Renal cortex interstitium (tissue), 11 donors: ENCODE data around the gene CXCR5. TPM values are rescaled to one million over a fixed set of nuclear protein-coding genes. Genes with fewer than 3 reads are reported as not detected.

Experiments
- DNase-seq, 11 donors: peaks; one replicate each; pipeline ENCODE4 v3.0.0-alpha.2; 2013; ENCODE audit warnings: low read depth in 9 of 11, low spot score in 4 of 11; ENCODE audit errors: extremely low read depth in 1 of 11
- polyA plus RNA-seq, 3 donors: library from polyadenylated mRNA; unstranded; fragments of 120-200 nt; gene quantifications; one replicate each; pipeline ENCODE4 v1.2.1, GENCODE V29; 2013; ENCODE audit not compliant: insufficient read length in 3 of 3

CXCR5 gene
- polyA plus RNA-seq, 3 donors = not detected

DNA sequence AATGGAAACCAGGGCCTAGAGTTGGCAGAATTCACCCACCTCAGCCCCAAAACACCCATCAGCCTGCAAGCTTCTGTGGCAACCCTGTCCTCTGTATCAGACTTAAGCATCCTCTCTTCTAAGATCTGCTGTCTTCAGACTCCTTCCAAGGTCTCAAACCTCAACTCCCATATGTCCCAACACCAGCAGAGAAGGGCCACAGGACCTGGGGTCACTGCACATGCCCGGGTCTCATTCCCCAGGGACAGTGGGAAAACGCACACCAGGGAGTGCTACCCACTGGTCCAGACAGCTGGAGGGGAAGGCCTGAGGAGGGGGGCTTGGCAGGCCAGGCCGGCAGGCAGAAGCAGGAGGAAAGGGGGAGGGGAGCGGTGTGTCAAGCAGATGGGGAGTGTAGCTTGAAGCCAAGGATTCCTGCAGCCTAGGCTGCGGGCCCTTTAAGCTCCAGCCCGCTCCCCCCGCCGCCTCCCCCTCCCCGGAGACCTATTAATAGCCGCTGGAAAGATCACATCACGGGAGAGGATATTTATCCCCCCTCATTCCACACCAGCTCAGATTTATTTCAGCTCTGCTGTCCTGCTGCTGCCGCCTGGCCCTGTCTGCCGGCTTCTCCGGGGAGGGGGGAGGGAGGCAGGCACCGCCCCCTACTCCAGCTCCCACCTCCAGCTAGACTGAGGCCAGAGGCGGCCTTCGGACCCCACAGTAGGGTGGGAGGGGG lies 25.4 kb downstream of the CXCR5 start:
- DNase-seq = peak in 9 of 11 donors; percentile 81 to 93 (median 90)

DNA sequence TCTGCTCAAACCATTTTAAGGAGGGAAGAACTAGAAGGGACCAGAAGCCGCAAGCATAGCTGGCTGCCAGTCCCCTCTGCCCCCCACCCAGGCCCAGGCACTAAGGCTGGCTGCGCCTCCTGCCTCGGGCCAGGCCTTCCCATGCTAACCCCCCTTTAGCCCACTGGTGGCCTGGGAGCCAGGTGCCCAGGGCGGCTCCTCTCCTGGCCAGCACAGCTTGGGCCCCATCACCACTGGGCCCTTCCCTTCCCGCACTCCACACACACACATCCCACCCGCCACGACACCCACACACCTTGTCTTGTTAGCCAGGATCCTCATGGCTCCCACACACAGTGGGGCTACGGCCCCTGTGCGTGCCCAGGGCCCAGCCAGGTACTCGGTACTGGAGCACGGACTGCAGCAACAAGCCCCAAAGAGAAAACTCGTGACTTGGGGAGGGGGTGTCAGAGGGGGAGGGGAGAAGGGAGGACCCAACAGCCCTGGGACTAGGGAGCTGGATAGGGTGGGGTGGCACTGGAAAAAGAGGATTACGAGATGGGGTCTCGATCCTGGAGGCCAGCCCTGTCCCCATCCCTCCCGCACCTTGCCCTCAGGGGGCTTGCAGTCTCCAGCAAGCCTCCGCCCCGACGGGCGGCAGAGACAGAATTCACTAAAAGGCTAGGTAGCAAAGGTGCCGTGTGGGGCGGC lies 26.1 kb downstream of the CXCR5 start:
- DNase-seq = no peak

DNA sequence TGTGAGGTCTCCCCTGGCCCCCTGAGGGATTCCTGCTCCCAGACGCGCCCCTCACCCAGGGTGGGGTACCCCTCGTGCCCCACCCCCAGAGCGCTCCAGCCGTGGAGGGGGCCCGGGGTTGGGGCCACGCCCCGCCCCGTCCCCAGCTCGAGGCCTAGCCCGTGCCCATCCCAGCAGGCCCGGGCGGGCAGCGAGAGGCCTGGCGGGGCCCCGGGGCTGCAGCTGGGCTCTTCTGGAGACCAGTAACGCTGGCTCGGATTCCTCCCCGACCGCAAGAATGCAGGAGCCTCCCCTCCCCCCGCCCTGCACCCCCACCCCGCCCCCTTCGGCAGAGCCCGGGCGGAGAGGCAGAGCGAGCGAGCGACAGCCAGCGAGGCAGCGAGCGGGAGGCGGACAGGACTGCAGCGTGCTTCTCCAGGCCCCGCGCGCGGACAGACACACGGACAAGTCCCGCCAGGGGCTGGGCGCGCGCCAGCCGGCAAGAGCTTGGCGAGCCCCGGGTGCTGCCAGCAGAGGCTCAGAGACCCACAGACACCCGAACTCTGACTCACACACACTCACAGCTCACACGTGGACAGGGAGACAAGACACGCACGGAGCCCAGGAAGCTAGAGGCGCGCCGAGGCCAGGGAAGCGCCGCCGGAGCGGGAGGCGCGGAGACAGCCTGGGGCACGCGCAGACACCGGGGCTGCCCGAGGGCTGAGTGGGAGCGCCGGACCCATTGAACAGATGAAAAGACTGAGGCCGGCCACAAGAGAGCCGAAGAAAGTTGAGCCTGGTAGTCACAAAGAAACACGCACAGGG lies 26.8 kb downstream of the CXCR5 start:
- DNase-seq = peak in 1 of 11 donors; percentile 72

DNA sequence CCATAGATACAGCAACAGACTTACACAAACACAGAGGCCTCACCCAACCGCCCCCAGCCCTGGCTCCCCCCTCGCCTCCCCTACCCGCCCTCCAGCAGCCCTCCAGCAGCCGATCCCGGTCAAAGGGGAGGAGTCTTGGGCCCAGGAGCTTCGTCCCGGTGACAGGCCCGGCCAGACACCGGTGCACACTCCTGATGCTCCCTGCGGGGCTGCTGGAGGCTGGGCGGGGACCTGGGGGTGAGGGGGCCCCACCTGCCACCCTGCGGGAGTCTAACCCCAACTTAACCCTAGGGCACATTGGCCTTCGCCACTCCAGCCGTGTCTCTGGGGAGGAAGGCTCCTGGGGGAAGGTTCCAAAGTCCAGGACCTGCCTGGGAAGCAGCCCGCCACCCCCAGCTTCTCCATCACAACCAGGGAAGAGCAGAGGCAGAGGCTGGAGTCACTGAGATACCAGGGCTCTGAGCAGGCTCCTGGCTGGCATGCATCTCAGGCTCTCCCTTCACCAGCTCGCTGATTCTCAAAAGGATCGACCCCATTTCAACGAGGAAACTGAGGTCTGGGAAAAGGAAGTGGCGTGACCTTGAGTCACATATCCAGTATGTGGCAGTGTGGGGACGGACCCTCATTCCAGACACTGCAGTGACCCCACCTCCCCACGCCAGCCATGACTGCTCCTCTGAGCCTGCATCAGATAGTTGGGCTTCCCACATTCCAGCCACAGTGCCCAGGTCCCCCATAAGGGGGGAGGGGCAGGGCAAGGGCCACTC lies 27.6 kb downstream of the CXCR5 start:
- DNase-seq = no peak

DNA sequence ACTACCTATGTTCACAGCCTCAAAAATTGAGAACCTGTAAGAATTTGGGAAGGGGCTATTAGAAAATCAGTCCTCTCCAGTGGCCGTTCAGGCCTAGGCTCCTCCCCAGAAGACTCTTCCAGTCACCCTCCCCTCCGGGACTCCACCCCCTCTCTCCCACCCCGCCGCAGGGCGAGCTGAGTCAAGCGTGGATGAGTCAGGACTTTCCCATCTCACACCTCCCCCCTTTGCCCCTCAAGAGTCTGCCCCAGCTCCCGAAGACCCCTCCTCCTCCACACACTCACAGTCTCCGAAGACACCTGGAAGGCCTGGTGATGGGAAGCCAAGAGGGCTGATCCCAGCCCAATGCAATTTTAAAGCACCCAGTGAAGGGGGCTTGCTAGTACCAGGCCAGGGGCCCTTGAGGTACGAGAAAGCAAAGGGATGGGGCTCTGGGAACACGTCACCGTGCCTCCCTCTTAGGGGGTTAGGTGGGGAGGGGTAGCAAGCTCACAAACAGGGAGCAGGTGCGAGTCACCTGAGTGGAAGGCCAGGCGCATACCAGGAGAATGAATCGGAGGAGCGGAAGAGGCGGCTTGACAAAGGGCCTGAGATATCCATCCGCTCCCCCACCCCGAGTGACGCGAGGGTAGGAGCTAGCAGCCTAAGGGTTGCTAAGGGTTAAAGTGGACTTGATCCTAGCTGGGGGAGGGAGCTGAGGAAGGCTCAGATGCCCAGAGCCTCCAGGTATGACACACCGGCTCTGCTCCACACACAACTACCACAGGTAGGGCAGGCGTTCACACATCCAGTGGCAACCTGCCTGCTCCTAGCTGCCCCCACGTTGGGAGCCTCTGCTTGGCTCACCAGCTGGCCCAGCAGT lies 28.4 kb downstream of the CXCR5 start:
- peak in 1 of 11 donors; percentile 68 for DNase-seq

DNA sequence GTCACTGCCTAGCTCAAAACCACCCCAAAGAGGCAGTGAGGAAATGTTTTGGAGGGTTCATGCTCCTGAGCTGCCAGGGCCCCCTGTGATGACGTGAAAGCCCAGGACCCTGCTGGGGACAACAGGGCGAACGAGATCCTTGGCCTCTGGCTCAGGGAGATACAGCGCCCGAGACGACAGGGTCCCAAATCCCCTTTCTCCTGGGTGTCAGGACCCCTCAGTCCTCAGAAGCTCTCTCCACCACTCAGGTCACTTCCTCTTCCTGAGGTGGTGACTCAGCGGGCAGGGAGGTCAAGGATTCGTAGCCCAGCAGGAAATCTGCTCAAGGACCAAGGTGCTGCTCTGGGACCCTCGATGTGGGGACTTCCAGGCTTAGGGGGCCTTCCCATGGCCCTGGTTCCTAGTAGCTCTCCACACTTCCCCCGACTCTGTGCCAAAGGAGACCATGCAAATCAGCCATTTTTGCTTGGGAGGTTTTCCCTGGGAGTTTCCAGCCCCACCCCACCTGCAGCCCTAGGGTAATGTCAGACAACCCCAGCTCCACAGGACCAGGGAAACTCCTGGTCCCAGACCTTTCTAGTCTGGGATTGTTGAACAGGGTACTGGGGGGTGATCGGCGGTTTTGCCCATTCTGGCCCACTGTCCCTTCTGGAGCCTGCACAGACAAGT lies 29.2 kb downstream of the CXCR5 start:
- DNase-seq = no peak

DNA sequence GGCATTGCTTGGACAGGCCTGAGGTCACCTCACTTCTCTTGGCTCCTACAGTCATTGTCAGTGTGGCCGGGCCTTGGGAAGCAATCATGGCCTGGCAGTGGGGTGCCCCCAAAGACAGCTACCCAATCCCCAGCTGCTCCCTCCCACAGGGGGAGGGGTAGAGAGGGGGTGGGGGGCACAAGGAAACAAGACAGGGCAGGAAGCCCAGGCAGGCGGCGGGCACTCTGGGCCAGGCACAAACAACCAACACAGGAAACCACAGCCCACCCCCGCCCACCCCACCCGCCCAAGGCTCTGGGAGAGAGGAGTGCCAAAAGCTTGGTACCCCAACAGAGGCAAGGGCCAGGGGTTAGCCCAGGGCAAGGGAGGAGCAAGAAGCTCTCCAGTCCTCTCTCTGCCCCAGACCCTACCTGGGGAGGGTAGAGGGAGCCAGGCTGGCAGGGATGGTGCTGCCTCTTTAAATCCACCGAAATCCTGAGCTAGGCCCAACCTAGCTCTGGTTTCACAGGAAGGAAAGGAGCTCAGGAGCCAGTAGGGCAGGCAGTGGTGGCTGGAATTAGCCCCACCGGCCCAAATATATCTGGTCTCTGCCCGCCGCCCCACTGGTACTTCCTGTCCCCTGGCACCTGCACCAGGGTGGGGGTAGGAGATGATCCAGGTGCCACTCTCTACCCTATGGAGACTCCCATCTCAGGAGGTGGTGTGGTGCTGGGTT lies 29.9 kb downstream of the CXCR5 start:
- DNase-seq = no peak

DNA sequence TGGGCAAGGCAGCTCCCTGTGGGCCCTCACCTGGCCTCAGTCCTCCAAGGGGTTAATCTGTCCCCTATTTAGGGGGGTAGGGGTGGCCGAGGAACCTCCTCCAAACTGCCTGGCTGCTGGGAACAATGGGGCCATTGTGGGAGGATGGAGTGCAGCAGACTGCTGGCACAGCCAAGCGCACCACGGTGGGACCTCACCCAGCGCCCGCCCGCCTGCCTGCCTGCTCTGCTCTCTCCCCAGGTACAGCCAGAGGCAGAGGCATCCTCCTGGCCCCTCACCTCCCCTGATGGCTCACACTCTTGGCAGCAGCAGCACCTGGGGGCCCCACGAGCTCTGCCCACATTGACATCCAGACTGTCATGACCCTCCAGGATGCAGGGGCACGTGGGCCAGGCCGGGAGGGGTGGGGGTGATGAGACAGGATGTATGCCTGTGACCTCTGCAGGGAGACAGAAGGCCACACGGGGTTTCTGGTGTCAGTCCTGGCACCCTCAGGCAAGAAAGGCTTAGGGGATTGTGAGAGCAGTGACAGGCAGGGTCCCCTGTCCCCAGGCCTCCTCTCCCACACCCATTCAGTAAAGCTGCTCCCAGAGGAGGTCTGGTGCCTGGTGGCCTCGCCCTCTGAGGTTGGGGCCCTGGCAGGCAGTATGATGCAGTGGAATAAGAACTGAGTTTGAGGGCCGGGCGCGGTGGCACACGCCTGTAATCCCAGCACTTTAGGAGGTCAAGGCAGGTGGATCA lies 30.7 kb downstream of the CXCR5 start:
- DNase-seq = no peak

DNA sequence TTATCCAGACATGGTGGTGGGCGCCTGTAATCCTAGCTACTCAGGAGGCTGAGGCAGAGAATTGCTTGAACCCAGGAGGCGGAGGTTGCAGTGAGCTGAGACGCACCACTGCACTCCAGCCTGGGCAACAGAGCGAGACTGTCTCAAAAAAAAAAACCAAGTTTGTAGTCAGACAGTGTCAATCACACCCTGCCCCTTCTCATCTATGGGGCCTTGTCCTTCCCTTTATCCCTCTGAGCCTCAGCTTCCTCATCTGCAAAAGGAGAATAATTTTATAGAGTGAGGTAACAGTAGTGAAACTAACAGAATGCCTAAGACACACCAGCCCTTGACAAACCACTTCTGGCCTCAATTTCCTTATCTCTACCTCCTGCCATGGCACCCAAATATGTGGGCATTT lies 31.3 kb downstream of the CXCR5 start:
- no peak for DNase-seq

DNA sequence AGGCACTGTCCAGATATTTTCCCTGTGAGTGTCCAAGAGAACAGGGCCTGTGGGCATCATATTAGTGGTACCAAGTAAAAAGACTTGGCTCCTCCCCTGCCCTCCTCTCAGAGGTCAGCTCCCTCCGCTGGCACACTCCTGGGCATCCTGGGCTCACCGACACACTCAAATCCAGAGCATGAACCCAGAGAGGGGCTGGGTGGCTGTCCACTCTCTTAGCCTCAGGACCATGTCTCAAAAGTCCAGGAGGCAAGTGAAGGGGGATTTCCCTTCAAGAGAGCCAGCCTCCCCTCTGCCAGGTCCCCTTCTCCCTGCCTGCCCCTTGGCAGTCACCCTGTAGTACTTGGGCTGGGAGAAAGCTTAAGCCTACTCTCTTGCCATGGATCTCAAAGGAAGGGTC lies 31.7 kb downstream of the CXCR5 start:
- no peak for DNase-seq

DNA sequence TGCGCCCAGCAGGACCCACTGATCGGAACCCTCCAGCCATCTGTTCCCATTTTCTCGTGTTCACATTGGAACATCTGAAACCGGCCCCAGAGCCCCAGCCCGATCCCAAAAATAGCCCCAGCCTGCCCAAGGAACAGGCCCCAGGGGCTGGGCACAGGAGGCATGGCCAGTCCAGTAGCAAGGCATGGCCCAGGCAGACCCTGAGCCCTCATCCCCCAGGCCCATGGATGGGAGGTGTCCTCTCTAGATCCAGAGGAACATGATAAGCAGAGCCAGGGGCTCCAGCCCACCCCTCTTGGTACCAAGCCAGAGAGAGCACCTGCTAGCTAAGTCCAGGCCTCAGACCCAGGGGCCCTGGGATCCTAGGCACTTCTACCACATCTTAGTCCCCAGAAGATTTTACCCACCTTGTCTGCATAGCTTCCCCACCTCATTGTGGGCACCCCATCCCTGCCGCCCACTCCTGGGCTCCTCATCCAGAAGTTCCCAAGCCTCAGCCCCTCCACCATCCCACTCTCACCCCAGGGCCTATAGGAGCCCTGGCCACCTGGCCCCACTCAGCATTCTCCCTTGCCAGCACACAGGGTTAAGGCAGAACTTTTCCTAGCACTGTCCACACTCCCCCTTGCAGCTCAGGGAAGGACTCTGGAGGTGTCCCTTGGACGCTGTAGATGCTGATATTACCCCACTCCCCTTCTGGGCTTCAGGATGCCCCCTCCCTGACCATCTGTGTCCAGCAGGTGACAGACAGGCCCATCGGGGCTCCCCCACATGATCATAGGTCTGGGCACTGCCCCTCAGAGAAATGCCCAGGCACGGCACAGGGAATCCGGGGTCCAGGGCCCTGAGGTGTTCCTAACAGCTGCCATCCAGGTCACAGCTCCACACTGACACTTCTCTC lies 32.5 kb downstream of the CXCR5 start:
- no peak for DNase-seq

DNA sequence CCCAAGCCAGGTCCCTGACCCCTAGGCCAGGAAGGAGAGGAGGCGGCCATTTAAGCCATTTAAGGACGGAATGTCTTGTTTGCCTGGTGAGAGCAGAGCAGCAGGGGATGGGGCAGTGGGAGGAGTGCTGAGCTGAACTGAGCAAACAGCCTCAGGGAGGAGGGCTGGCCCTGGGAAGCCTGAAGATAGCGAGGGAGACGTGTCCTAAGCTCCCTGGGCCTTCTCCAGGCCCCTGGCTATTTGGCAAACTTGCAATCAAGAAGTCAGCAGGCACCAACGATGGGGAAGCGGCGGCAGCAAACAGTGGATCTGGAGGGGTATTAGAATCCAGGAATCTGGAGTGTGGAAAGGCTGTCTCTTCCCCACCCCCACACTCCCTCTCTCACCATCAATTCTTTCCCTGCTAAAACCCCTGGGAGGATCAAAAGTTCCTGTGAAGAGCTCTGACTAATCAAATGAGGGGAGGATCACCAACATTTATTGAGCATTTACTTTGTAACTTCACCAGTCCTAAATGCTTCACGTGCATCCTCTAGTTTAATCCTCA lies 33.2 kb downstream of the CXCR5 start:
- DNase-seq = no peak

DNA sequence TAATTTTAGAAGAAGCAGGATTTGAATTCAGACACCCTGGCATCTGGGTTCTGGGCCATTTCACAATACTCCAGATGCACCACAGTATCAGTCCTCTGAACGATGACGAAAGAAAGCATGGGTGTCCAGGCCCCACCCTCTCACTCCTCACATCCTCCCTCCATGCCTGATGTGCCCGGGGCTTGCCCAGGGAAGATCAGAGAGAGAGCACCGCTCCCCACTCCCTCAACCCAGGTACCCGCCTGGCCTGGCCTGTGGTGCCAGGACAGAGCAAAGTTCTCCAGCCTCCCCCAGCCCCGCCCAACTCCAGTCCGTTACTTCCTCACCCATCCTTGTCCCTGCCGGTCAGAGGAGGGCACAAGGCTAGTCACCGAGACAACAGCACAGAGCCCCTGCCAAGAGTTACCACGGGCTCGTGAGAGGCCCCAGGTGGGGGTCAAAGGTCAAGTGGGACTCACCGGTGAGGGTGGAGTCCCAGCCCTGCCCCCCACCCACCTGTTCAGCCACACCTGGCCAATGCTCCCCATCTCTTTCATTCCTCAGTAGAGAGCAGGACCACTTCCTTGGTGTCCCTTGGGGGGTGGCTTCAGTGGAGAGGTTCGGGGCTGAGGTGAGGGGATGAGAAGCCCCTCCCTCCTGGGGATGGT lies 33.9 kb downstream of the CXCR5 start:
- DNase-seq = no peak

DNA sequence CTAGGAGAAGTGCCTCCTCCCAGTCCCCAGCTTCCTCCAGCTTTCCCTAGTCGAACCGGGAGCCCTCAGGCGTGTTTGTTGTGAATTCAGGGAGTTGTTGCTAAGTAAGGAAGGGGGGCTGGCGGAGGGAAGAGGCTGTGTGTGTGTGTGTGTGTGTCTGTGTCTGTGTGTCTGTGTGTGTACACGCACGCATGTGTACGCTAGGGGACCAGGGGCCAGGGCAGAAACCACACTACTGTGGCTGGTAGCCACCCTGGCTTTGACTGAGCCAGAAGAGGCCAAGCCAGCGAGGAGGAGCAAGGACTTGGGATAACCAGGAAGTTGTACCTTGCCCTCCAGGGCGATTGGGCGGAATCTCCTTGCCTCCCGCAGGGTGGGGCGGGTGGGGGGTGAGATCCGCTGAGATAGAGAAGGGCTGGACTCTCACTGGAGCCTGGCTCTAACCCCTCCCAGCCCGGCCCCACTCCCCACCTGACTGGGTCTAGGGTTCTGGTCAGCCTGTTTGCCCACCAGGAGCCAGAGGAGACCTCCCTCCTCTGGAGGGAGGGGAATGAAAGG lies 34.5 kb downstream of the CXCR5 start:
- DNase-seq = peak in 5 of 11 donors; percentile 74 to 91 (median 88)
